ENCODE data around the gene PARD3B.

GRCh38 chr2:204948024-204948763 is 402.9 kb downstream of the PARD3B start:
- TF ChIP-seq CTCF (IDR thresholded peaks at IDR 0.05; ENCODE audit: borderline replicate concordance, extremely low read depth, low read length, poor library complexity, severe bottlenecking) (no peak), EZH2 (IDR thresholded peaks at IDR 0.05; ENCODE audit: borderline replicate concordance, low read depth, low read length, severe bottlenecking) (no peak)

Data from DND-41 (cell line).